Measurements from ENCODE around the gene ADARB2.
"Not testable (repeated sequence)": the region's sequence is repeated elsewhere in the genome, so short reads cannot be mapped to it uniquely, and the experiment has no call there.

ADARB2 gene

DNA sequence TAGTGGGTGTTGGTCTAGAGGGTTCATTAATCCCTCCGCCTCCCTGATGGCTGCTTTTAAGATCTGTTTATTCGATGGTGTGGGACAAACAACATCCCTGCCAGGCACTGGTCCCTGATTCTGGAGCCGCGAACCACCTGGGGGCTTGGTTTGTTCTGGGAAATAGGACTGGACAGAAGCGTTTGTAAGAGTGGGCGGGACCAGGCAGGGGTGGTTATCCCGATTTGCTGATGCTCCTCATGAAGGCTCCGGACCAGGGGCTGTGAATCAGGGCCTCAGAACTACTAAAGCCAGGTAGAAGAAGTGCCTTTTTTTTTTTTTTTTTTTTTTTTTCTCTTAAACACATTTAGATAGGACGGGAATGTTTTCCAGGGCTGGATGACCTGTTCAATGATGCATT is 407.7 kb downstream of the ADARB2 start:
- no peak for FAIRE-seq

DNA sequence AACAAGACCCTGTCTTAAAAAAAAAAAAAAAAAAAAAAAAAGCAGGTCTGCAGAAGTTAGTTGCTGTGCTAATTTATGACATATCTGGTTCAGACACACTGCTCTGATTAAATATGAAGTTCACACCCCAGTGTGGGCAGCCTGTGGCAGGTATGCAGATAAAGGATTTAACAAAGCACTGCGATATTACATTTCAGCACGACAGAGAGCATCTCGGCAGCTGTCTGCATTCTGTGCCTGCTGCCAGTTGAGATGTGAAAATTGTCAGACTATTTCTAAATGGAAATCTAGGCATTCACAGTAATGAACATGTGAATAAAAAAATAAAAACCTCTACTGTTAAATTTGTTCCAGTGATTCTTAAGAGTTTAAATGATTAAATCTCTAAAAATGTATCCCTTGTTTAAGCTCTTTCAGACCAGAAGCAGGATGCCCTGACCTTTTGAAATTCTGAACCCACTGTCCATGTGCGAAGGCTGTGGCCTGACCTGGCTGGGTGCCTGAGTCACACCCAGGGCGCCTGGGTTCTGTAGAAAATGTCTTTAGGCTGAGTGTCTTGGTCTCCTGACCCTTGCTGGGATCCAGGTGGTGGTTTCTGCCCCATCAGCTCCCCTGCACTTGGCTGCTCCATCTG is 408.2 kb downstream of the ADARB2 start:
- FAIRE-seq, result no peak

DNA sequence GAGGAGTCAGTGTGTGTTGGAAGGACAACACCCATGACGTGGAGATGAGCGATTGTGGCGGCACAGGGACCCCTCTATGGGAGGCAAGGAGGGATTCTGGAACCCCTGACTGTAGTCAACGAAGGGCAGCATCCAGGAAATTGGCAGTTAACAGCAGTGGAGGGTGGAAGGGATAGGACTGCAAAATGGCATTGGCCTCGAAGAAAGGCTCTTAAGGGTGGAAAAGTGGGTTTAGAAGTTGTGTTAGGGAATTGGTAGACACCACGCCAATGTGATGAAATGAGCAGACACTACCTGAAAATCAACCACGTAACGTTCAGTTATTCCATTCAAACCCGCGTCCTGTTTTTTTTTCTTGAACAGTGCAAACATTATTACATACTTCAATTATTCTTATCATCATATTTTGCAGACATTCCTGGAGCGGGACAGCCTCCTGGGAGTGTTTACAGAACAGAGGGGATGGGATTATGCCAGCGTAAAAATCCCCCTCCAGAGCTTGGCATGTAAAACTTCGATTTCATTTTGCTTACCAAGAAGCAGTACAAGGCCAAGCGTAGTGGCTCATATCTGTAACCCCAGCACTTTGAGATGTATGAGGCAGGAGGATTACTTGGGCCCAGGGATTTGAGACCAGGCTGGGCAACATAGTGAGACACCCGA is 409.0 kb downstream of the ADARB2 start:
- no peak for FAIRE-seq

DNA sequence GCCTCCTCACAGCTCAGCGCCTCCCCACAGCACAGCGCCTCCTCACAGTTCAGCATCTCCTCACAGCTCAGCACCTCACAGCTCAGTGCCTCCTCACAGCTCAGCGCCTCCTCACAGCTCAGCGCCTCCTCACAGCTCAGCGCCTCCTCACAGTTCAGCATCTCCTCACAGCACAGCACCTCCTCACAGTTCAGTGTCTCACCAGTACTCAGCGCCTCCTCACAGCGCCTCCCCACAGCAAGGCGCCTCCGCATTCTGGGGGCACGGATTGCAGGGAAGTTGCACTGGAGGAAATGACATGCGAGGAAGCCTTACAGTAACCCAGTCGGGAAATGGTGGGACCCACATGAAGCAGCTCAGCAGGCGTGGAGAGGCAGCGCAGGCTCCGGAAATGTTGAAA is 409.6 kb downstream of the ADARB2 start:
- FAIRE-seq, result no peak

DNA sequence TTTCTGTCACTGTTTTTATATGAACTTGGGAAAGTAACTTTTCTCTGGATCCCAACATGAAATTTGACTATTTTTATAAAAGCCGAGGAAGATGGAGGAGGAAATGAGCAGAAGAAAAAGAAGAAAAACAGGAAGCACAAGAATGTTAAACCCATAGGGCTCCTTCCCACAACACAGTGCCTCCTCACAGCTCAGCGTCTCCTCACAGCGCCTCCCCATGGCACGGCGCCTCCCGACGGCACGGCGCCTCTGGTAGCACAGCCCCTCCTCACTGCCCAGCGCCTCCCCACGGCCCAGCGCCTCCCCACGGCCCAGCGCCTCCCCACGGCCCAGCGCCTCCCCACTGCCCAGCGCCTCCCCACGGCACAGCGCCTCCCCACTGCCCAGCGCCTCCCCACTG is 410.8 kb downstream of the ADARB2 start:
- FAIRE-seq, result not testable (repeated sequence)

DNA sequence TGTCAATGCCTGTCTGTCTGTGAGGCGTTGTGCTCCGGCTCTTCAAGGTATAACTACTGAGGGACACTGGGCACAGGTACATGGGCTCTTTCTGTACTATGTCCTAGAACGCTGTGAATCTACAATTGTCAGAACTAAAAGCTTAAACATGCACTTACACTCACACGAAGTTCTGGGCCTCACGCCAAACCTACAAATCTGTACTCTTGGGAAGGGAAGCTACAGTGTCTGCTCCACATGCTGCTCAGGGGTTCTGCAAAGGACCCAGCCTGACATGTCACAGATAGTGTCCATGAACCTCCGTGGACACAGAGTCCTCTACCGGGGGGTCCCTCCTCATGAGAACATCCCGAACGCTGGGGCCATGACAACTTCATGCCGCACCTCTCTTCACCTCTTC is 412.4 kb downstream of the ADARB2 start:
- no peak for FAIRE-seq

DNA sequence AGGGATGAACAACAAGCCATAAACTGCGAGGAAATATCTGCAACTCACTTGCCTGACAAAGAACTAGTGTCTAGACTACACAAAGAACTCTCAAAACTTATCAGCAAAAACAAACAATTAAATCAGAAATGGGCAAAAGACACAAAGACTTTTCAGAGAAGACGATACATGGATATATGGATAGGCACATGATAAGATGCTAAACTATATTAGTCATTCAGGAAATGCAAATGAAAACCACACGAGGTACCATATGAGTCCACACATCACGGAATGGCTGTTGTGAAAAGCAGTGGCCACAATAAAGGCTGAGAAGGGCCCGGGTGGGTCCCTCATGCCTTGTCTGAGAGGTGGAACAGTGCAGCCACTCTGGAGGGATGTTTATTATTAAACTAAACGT is 413.4 kb downstream of the ADARB2 start:
- FAIRE-seq, result no peak

DNA sequence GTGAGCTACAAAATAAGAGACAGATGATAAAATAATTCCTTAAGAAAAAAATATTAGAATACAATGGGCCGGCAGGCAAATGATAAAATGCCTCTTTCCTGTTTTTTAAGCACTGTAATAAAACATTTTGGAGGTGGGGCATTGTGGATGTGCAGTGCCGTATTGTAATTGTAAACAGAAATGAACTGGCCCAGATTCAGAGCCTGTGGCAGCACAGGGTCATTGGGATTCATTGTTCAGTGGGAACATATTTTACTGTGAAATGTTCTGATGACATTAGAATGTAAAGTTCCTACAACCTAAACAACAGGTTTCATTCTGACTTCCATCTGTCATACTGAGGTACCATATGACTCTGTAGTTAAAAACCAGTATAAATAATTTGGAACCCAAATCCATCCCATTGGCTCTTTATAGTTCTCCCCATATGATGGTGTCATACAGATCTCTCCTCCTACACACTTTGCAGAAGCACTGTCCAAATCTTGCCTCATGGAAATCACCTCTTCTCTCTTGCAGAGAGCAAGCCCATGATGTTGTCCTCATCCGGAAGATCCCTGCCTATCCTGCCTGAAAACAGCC is 416.5 kb downstream of the ADARB2 start:
- no peak for FAIRE-seq

DNA sequence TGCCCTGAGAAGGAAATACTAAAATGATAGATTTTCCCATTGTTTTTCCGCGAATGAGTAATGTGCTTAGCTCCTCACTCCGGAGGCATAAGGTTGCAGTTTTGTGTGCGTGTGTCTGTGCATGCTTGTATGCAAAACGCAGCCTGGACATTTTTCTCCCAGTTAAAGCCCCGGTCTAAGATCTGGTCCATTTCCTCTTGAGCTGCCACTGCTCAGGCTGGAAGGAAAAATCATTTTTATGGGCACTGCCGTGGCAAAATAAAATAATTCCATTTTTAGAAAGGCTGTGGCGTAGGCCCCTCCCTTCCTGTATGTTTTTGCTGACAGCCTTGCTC is 420.5 kb downstream of the ADARB2 start:
- FAIRE-seq, result no peak

DNA sequence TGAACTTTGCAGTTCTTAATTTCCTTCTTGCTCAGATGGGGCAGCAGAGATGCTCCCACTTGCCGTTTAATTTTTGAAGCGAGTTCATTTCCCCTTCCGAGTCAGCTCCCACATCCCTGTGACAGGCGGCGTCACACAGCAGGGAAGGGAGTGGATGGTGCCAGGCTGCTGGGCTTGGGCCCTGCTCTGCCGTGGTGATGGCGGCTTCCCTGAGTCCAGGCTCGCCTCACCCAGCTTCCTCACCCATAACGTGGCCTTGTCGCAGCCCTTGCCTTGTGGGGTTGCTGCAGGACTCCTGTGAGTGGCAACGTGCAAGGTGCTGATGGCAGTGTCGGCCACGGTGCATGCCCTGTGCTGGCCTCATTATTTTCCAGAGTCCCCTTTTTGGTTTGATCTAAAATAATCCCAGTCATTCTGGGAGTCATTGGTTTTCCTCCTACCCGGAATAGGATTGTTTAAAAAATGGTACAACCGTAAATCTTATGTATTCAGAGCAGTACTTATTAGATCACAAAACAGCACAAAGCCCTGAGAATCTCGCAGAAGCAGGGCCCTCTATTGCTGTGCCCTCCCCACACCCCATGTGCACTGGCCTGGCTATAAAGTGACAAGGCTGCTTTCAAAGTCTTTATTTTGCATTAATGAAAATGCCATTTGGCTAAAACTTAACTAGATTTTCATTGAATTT is 421.1 kb downstream of the ADARB2 start:
- FAIRE-seq, result no peak

DNA sequence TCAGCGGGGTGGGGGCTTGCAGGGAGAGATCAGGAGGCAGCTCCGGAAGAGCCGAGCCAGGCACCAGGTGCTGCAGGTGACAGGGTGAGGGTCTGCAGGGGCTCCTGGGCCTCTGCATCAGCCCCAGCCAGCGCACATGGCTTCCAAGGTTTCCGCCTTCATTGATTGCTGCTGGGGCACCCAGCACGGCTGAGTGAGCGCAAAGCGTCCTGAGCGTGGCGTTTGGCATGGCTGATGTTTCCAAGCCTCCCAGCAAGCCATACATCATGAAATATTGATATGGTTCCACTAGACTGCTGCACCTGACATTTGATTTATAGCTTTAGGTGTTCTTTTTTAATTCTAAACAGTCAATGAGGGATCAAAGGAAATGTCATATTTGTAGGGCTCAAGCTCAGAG is 422.1 kb downstream of the ADARB2 start:
- no peak for FAIRE-seq

DNA sequence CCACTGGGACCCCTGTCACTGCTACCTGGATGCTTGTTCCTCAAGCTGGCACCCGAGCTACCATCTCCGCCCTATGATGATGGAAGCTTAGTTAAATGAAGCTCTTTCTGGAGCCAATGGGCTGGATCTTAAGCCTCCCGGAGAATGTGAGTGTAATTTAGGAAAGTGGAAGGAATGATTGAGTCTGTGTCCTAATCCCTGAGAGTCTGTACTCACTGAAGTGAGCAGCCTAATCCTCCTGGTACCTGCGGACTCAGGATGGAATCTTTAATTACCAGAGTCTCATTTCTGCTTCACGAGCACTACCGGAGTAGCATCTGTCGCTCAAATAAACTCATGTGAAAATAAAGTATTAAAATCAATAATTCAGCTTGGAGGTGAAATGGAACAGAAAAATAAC is 425.6 kb downstream of the ADARB2 start:
- no peak for FAIRE-seq

DNA sequence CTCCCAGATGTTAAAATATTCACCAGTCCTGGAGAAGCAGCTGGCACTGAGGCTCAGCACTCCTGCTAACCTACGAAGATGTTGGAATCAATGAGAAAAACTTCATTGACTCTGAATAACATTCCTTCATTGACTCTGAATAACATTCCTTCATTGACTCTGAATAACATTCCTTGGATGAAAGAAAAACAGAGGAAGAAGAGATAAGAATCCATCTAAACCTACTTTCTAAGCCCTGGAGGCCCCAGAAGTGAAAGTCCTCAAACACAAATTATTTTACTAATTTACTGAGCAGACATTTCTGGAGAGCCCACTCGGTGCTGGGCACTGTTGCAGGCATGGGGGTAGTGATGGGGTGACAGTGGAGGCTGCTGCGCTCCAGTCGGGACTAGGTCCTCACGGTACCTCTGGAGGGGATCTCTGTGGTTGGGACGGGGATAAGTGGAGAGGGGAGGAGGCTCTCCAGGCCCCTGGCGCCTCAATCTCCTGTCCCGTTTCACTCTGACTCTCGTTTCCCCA is 427.0 kb downstream of the ADARB2 start:
- FAIRE-seq, result no peak

DNA sequence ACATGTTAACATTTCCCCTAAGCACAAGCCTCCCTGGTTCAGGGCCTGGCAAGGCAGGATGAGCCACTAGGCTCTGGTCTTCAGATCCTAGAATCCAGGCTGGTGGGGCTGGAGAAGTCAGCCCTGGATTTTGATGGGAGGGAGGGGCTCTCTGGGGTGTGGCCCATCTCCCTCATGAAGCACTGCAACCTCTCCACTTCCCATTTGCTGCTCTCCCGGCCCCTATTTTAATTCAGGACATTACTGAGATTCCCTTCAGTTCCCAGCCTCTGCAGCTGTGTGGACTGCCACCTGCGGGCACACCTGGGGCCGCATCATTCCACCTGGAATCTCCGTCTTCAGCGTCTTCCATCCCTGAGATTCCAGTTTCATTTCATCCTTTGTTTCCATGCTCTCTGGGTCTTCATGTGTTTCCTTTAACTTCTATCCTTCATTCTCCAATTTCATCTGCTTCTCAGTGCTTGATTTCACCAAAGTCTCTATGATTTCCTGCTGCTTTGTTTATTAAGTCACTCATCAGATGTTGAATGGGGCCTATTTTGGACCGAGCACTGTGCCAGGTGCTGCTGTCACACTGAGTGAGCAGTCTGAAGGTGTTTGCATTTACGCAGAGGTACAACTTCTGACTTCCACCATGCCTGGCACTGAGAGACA is 427.6 kb downstream of the ADARB2 start:
- FAIRE-seq, result no peak

DNA sequence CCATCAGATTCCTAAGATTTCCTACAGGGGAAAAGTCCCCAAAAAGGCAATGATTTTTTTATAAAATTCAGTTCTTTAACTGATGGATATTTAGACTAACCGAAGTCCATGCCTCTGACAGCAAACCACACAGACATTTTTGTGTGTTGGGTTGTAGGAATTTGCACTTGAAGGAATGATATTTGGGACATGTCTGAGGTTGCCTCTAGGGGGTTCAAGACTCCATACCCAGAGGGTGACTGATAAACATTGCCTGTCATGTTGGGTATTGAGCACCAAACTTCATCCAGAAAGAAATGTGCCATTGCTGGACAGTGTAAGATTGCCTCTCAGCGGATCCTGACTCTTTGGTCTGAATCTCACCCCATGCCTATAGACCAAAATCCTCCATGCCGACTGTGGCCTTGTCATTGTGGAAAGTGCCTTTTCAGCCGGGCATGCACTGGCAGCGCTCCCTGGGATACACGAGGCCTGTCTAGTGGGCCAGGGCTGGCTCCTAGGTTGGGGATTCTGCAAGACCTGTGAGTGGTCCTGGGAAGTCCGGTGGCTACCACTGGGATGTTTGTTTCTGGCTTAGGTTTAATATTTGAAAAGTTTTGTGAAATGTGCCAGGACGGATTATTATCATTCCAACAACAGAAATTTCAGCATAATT is 428.2 kb downstream of the ADARB2 start:
- no peak for FAIRE-seq

DNA sequence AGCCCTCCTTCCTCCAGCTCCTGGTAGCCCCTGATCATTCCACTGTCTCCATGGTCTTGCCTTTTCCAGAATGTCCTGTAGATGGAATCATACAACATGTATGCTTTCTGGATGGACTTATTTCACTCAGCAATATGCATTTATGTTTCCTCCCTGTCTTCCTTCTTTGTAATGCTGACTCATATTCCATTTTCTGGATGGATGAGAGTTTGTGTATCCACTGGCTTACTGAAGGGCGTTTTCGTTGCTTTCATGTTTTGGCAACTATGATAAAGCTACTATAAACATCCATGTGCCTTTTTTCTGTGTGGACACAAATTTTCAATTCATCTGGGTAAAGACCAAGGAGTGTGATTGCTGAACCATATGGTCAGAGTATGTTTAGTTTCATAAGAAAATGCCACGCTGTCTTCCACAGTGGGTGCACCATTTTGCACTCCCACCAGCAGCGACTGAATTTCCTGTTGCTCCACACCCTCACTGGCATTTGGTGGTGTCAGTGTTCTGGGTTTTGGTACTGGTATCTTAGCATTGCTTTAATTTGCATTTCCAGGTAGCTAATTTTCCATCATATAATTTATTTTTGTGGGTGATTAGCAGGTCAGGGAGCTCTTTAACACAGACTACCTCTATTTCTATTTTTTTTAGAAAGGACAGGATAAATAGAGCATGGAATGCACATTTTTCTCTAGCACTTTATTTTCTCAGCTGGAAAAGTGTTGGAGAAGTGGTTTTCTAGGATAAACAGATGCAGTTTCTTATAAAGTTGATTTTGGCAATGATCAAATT is 429.0 kb downstream of the ADARB2 start:
- FAIRE-seq, result no peak

DNA sequence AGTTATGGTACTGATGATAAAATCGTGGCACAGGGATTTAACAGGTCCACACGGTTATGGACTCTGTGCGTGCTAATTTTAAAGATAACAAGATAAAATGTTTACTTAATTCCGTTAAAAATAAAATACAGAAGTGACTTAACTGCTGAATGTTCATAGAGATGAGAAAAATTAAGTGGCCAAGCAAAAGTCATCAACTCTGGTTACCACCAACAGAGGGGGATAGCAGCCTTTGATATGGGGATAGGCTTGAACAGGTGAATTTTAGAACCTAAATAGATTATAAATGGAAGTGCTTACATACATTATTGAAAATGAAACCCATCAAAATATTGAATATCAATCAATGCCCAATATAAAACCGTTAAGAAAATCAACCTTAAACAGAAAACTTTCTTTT is 436.2 kb downstream of the ADARB2 start:
- no peak for FAIRE-seq

DNA sequence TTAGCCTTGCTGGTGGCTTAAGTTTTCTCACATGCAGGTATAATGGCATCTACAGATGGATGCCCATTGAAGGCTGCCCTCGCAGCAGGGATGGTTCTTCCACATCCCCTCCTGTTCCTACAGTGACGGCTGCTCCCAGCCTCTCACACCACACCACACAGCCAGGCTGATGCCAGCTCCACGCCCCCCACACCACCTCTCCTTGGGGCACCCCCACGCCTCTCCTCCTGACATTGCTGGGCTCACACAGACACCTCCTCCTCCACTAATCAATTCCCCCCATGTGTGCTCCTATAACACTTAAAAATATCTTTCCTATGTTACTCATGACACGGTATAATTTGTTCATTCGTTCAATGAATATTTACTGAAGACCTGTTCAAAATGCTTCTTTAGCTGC is 437.1 kb downstream of the ADARB2 start:
- no peak for FAIRE-seq

DNA sequence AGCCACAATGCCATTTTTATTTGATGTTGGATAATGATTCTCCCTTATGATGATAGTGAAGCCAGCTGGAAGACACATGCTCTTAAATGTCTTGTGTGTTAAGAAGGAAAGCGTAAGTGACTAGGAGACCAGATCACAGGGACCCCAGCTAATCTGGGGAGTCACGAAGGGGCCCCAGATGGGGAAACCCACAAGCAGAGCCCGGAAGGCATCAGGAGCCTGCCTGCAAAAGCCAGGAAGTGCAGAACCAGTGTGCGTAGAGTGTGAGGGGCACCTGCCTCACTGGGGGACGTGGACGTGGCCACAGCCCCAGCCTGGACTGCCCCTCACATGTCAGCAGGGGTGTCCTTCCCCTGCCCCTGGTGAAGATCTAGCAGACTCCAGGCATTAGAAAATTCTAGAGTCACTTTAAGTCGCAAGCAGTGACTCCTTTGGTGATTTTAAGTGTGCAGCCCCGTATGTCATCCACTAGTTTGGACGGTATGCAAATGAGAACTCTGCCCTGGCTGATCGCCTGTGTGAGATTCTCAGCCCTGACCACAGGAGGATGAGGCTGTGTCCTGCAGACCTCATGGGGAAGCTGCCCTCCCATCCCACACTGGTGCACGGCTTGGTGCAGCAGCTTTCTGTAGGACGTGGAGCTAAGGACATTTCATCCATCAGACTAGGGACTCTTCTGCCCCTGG is 438.1 kb downstream of the ADARB2 start:
- FAIRE-seq, result no peak

DNA sequence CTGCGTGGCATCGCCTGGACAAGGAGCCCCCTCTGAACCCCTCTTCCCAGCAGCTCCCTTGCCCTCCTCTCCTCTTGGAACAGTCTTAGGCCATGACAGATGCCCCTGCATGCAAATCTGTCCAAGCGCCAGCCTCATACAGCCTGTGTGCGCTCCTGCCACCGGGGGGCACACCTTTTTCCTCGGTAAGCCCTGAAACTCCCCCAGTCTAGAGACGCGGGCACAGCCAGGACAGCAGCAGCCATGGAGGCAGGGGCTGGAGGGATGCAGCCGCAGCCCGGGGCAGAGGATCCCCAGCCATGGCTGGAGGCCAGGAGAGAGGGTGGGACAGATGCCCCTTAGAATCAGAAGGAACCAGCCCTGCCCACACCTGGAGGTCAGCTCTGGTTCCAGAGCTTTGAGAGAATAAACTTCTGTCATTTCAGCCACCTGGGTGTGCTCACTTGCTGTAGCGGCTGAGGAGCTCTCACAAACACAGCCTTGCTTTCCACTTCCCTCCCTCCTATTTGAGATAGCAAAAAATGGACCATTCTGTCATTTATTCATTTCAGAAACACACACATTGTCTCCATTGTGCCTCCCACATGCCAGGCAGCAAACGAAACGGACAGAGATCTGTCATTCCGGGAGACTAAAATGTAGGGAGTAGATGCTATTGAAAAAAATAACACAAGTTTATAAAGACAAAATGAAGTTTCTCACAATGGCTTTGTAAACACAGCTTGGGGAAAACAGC is 439.6 kb downstream of the ADARB2 start:
- no peak for FAIRE-seq
